GM06990 (cell line): ENCODE data around the gene APC2.

Source experiments
- DNase-seq: peaks from one replicate; pipeline ENCODE4 v3.0.0-alpha.2; 2011; ENCODE audit not compliant: insufficient read length; ENCODE audit errors: extremely low read depth
- H3K27me3 ChIP-seq: replicated peaks from 2 replicates; pipeline ENCODE4 v1.6.0; 2011; ENCODE audit warnings: low read length; ENCODE audit not compliant: control insufficient read depth, insufficient read depth
- H3K36me3 ChIP-seq: 2 replicates; pipeline ENCODE4 v1.5.1; 2011; ENCODE audit warnings: low read length; ENCODE audit not compliant: control insufficient read depth, insufficient read depth
- H3K4me3 ChIP-seq: replicated peaks from 2 replicates; pipeline ENCODE4 v1.5.1; 2011; ENCODE audit warnings: low read depth, mild to moderate bottlenecking, control low read depth, low read length
- TF ChIP-seq, protein P1 (sequence below): IDR thresholded peaks from 2 replicates; pipeline ENCODE4 v1.5.1; 2011; ENCODE audit warnings: low read length, control low read depth, mild to moderate bottlenecking, inconsistent platforms; ENCODE audit not compliant: insufficient read depth, poor library complexity, severe bottlenecking

The APC2 gene

DNA sequence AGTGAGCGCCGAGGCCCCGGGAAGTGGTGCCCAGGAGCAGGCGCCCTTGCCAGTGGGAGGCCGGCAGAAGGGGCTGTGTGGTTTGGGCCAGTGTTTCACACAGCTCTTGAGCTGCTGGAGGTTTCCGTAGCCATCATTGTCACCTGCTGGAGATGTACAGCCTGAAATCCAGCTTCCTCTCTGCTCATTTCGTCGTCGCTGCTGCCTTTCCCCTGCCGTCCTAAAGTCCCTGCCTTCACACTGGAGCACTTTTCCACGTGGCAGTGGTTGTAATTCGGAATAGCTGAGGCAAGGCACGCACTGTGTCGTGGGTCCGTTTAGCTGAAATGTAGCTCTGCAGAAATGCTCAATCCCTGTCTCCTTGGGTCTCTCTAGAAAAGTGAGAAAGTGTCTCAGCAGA lies 29.3 kb upstream of the APC2 start:
- DNase-seq, result no peak
- TF ChIP-seq, protein P1, sequence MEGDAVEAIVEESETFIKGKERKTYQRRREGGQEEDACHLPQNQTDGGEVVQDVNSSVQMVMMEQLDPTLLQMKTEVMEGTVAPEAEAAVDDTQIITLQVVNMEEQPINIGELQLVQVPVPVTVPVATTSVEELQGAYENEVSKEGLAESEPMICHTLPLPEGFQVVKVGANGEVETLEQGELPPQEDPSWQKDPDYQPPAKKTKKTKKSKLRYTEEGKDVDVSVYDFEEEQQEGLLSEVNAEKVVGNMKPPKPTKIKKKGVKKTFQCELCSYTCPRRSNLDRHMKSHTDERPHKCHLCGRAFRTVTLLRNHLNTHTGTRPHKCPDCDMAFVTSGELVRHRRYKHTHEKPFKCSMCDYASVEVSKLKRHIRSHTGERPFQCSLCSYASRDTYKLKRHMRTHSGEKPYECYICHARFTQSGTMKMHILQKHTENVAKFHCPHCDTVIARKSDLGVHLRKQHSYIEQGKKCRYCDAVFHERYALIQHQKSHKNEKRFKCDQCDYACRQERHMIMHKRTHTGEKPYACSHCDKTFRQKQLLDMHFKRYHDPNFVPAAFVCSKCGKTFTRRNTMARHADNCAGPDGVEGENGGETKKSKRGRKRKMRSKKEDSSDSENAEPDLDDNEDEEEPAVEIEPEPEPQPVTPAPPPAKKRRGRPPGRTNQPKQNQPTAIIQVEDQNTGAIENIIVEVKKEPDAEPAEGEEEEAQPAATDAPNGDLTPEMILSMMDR, result no peak
- no peaks in the 10 kb centered on the region for H3K27me3 ChIP-seq
- H3K36me3 ChIP-seq, result peaks cover 48% of the 10 kb centered on the region
- no peak overlapping the region for H3K4me3 ChIP-seq

DNA sequence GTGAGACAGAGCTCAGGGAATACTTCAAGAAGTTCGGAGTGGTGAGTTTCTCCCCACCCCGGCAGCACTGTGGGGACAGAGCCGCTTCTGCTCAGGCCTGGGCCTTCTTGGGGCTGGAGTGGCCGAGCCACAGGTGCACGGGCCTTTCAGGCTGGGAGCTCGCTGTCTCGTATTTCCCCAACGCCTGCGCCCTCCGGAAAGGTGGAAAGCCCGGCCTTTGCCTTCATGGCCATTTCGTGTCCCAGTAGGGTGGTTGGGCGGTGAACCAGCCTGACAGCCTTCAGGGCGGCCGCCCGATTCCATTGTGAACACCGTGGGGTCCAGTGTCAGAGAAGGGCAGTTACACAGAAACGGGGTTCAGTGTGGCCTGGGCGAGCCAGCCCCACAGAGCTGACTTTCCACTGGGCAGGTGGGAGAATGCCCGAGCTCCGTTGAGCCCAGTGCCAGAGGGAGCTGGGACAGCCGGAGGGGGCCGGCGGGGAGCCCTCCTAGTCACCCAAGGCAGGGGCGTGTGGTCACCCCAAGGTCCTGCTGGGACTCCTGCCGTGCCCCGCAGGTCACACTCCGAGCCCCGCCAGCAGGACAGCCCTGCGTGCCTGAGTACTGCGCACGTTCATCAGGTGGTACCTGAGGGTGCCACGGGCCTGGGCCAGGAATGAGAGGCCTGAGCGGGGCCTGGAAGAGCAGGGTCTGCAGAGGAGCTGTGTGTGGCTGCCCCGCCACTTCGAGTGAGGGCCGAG lies 28.5 kb upstream of the APC2 start:
- no peak overlapping the region for H3K4me3 ChIP-seq
- H3K36me3 ChIP-seq, result peaks cover 51% of the 10 kb centered on the region
- no peaks in the 10 kb centered on the region for H3K27me3 ChIP-seq
- no peak for DNase-seq
- TF ChIP-seq, protein P1, result no peak

DNA sequence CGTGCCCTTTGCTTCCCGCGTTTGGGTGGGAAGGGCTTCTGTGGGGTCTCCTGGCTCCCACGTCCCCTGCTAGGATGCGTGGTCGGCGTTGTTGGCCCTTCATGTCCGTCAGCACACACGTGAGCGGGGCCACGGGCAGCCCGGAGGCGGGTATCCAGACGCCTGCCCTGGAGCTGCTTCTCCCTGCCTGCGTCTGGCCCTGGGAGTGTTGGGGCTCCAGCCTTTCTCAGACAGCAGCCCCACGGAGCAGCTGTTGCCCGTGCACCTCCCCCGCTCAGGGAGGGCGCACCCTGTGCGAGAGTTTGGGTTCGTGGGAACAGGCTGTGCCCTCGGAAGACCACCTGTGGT lies 28.0 kb upstream of the APC2 start:
- peaks cover 52% of the 10 kb centered on the region for H3K36me3 ChIP-seq
- TF ChIP-seq, protein P1, result no peak
- no peak for DNase-seq
- no peak overlapping the region for H3K4me3 ChIP-seq
- no peaks in the 10 kb centered on the region for H3K27me3 ChIP-seq

DNA sequence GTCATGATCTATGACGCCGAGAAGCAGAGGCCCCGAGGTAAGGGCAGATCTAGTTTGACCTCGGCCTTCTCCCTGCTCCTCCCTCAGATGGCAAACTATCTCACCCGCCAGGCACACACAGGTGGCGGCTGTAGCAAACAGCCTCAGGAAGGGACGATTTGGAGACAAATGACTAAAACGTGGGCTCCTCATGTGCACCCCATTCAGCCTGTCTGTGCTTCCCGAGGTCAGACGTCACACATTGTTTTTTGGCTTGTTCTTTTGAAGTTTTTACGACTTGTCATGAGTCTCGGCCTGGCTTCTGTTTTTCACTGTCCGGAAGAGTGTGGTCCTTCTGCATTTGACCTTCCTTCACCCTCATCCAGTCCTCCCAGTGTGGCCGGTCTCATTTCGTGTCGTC lies 27.6 kb upstream of the APC2 start:
- no peak overlapping the region for H3K4me3 ChIP-seq
- no peak for DNase-seq
- peaks cover 54% of the 10 kb centered on the region for H3K36me3 ChIP-seq
- TF ChIP-seq, protein P1, result no peak
- H3K27me3 ChIP-seq, result no peaks in the 10 kb centered on the region

DNA sequence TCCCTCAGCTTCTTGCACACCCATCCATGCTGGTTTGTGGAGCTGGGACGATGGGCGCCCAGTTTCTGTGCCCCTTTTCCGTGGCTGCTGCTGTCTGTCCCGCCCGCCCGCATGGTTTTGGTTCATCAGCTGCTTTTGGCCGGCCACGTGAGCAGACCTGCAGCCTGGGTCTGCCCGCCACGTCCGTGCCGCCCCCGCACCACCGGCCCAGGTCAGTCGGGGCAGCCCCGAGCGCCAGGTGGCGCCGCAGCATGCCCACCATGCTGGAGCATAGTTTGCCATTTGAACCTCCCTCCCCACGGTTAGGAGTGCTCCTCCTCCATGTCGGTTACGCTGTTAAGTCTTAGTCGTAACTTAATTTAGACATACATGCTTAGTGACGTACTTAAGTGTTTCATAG lies 27.0 kb upstream of the APC2 start:
- H3K27me3 ChIP-seq, result no peaks in the 10 kb centered on the region
- no peak overlapping the region for H3K4me3 ChIP-seq
- H3K36me3 ChIP-seq, result peaks cover 56% of the 10 kb centered on the region
- no peak for DNase-seq
- TF ChIP-seq, protein P1, result no peak
